Measurements from ENCODE around the gene PLA2G4C. TPM values are rescaled to one million over a fixed set of nuclear protein-coding genes. Genes with fewer than 3 reads are reported as not detected.

PLA2G4C gene
- total and polyA plus RNA-seq, 2 of the 8 experiments (the other 6 are each of a cell fraction or from before 2014, with no cell fraction given), result 14.9 to 20.5 TPM

- no peak for TF ChIP-seq RNF2 (IDR thresholded peaks at IDR 0.05; ENCODE audit: borderline replicate concordance, low read depth, low read length, missing control alignments, poor library complexity, severe bottlenecking)
- TF ChIP-seq EZH2 (IDR thresholded peaks at IDR 0.05; ENCODE audit: low read depth, low read length, severe bottlenecking), result no peak
- no peak for TF ChIP-seq ATF3 (IDR thresholded peaks at IDR 0.05; ENCODE audit: insufficient read depth, low read depth, low read length)
- TF ChIP-seq RAD21 (IDR thresholded peaks at IDR 0.05 in 1 of 2, conservative IDR thresholded peaks at IDR 0.05 in 1 of 2; ENCODE audit: low read depth in 2 of 2, low read length in 2 of 2), result peak in 1 of 2 experiments; percentile 43; a peak in 3 of 4 replicates
- no peak for TF ChIP-seq KDM1A (IDR thresholded peaks at IDR 0.05; ENCODE audit: borderline replicate concordance, low read length)
- TF ChIP-seq JUND (IDR thresholded peaks at IDR 0.05; ENCODE audit: low read length), result no peak
- TF ChIP-seq E2F6 (IDR thresholded peaks at IDR 0.05), result peak; percentile 62
- TF ChIP-seq BCL11A (IDR thresholded peaks at IDR 0.05; ENCODE audit: low read depth in 2 of 2, low read length in 2 of 2), result no peak
- TF ChIP-seq POLR2AphosphoS5 (IDR thresholded peaks at IDR 0.05; ENCODE audit: low read depth, low read length), result no peak
- no peak for TF ChIP-seq POU5F1 (IDR thresholded peaks at IDR 0.05; ENCODE audit: low read depth, low read length)
- no peak for TF ChIP-seq MAFK (IDR thresholded peaks at IDR 0.05; ENCODE audit: low read depth, low read length)
- TF ChIP-seq TAF1 (IDR thresholded peaks at IDR 0.05; ENCODE audit: low read depth, low read length), result peak; percentile 16; the same call in 1 of the 2 replicates
- TF ChIP-seq CBX5 (IDR thresholded peaks at IDR 0.05; ENCODE audit: low read depth, low read length), result no peak
- no peak for TF ChIP-seq TAF7 (optimal IDR thresholded peaks at IDR 0.05; ENCODE audit: borderline replicate concordance, low read depth, low read length)
- TF ChIP-seq TCF12 (IDR thresholded peaks at IDR 0.05; ENCODE audit: low read depth, low read length), result 0 out of 2 replicates have a peak, but pooled peaks have one; percentile 85
- TF ChIP-seq SAP30 (IDR thresholded peaks at IDR 0.05; ENCODE audit: insufficient read depth, insufficient replicate concordance, low read length), result no peak
- TF ChIP-seq CEBPB (IDR thresholded peaks at IDR 0.05; ENCODE audit: low read depth, low read length), result no peak
- no peak for TF ChIP-seq JUN (IDR thresholded peaks at IDR 0.05; ENCODE audit: low read depth, low read length)
- TF ChIP-seq SUZ12 (IDR thresholded peaks at IDR 0.05; ENCODE audit: low read length), result no peak
- no peak for TF ChIP-seq USF2 (IDR thresholded peaks at IDR 0.05; ENCODE audit: low read length)
Observed at GRCh38 chr19:48061401-48062344, 48.9 kb downstream of the PLA2G4C start (continued).
